GM21381 (cell line): ENCODE results near the gene FAM131A.
"Not testable (repeated sequence)": the region's sequence is repeated elsewhere in the genome, so short reads cannot be mapped to it uniquely, and the experiment has no call there.

ENCODE experiments used
- ATAC-seq: cut with Tn5 transposase; IDR thresholded peaks from one replicate; pipeline ENCODE4 v1.9.1; 2021; ENCODE audit warnings: mild to moderate bottlenecking, moderate library complexity; ENCODE audit not compliant: unreplicated experiment

Gene FAM131A

GRCh38 chr3:184338511-184338945, 1.1 kb downstream of the FAM131A start:
- ATAC-seq = no peak

DNA sequence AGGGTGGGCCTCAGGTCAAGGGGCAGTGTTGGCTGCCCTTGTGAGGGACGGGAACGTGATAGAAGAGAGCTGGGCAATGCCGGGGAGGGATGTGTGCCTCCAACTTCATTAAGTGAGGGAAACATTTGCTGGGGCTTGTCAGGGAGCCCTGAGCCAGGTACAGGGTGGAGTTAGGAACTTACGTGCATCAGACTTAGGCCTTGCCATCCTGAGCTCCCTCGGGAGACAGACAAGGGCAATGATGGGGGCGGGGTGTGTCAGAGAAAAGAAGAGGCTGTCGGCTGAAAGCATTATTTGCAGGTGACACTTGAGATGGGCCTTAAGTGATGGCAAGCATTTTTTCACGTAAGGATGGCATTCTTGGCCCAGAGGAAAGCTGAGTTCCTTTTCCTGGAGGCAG, 1.6 kb downstream of the FAM131A start:
- ATAC-seq = no peak

DNA sequence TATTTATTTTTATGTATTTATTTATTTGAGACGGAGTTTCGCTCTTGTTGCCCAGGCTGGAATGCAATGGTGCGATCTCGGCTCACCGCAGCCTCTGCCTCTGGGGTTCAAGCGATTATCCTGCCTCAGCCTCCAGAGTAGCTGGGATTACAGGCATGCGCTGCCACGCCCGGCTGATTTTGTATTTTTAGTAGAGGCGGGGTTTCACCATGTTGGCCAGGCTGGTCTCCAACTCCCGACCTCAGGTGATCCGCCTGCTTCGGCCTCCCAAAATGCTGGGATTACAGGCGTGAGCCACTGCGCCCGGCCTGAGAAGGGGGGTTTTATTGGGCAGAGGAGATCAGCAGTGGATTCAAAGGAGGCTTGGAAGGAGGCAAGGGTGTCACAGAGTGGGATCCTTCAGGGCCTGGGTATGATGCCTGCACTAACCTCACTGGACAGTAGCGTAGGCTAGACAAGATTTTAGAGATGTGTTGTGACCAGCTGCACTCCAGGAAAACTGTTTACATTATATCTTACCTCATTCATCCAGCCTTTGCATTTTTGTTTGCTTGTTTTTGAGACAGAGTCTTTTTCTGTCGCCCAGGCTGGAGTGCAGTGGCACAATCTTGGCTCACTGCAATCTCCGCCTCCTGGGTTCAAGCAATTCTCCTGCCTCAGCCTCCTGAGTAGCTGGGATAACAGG, 2.2 kb downstream of the FAM131A start:
- not testable (repeated sequence) for ATAC-seq

DNA sequence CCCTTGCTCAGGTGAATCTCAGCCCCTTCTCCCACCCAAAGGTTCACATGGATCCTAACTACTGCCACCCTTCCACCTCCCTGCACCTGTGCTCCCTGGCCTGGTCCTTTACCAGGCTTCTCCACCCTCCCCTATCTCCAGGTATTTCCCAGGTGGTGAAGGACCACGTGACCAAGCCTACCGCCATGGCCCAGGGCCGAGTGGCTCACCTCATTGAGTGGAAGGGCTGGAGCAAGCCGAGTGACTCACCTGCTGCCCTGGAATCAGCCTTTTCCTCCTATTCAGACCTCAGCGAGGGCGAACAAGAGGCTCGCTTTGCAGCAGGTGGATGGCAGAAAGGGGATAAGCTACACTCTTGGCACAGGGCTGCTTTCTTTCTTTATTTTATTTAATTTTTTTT, 4.5 kb downstream of the FAM131A start:
- ATAC-seq = no peak

DNA sequence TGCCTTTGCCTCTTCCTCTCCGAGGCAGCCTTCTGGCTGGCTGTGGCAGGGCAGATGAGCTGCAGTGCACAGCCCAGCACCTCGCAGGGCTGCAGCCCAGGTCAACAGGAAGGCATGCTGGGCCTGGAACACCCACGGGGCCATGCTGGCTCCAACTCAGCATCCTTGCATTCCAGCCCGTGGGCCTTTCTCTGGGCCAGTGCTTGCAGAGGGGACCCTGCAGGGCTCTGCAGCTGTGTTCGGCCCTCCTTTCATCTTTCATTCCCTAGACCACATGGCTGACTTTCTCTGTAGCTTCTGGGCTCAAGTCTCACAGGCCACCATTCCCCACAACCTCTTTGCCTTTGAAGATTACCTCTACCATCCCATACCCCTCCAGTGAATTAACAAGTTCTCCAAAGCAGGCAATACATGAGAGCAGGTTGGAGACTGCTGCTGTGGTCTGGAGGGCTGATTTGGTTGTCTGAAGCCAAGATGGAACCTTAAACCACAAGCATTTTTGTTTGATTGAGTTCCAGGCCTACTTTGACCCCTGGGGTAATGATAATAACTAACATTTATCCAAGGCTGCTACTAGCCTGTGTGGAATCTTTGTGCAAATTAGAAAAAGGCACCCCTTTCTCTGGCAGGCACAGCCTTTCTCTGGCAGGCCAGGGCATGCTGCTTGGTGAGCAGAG, 5.9 kb downstream of the FAM131A start:
- no peak for ATAC-seq

DNA sequence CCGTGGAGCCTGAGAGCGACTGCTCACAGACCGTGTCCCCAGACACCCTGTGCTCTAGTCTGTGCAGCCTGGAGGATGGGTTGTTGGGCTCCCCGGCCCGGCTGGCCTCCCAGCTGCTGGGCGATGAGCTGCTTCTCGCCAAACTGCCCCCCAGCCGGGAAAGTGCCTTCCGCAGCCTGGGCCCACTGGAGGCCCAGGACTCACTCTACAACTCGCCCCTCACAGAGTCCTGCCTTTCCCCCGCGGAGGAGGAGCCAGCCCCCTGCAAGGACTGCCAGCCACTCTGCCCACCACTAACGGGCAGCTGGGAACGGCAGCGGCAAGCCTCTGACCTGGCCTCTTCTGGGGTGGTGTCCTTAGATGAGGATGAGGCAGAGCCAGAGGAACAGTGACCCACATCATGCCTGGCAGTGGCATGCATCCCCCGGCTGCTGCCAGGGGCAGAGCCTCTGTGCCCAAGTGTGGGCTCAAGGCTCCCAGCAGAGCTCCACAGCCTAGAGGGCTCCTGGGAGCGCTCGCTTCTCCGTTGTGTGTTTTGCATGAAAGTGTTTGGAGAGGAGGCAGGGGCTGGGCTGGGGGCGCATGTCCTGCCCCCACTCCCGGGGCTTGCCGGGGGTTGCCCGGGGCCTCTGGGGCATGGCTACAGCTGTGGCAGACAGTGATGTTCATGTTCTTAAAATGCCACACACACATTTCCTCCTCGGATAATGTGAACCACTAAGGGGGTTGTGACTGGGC, 7.3 kb downstream of the FAM131A start:
- ATAC-seq = no peak

GRCh38 chr3:184345317-184346144, 8.1 kb downstream of the FAM131A start:
- ATAC-seq = no peak

DNA sequence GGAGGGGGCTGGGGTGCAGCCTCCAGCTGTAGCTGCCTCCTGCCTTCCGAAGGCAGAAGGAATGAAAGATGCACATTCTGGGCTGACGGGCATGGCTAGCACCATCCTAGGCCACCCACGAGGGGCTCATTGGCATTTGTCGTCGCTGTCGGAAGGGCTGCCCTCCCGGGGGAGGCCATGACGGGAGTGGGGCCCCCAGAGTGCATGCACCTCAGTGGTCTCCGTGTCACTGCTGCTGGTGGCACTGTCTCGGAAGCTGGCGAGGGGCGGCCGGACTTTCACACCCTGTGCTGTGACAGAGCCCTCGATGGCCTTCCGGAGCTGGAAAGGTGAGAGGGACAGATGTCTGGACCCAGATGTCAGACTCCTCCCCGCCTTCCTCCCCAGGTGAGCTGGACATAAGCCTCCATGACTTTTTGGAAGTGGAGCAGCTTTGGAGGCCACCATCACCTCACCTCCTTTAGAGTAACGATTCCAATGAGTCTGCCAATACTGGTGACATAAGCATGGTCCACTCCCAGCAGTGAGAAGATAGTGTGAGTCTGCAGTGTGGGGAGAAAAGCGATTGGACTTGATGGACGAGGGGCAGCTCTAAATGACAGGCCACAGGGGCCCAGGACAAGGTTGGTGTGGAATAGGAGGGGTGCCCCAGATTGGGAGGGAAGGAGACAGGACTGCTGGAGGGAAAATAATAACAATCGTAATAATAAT, 9.2 kb downstream of the FAM131A start:
- no peak for ATAC-seq

- ATAC-seq = no peak
Measured at GRCh38 chr3:184347321-184348056, 10.1 kb downstream of the FAM131A start.

- ATAC-seq = no peak
Measured at GRCh38 chr3:184348057-184348382, 10.6 kb downstream of the FAM131A start.

GRCh38 chr3:184349563-184350470, 12.4 kb downstream of the FAM131A start:
- no peak for ATAC-seq

DNA sequence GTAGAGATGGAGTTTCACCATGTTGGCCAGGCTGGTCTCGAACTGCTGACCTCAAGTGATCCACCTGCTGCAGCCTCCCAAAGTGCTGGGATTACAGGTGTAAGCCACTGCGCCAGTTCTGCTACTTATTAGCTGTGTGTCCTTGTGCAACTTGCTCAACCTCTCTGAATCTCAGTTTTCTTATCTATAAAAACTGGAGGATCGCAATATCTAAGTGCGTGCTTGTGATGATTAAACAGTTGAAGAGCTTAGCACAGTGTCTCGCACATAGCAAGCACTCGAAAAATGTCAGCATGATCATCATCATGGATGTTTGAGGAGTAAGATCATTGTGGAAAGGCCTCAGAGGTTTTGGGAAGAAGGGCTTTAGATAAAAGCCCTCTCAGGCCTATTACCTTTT, 13.2 kb downstream of the FAM131A start:
- ATAC-seq = no peak

DNA sequence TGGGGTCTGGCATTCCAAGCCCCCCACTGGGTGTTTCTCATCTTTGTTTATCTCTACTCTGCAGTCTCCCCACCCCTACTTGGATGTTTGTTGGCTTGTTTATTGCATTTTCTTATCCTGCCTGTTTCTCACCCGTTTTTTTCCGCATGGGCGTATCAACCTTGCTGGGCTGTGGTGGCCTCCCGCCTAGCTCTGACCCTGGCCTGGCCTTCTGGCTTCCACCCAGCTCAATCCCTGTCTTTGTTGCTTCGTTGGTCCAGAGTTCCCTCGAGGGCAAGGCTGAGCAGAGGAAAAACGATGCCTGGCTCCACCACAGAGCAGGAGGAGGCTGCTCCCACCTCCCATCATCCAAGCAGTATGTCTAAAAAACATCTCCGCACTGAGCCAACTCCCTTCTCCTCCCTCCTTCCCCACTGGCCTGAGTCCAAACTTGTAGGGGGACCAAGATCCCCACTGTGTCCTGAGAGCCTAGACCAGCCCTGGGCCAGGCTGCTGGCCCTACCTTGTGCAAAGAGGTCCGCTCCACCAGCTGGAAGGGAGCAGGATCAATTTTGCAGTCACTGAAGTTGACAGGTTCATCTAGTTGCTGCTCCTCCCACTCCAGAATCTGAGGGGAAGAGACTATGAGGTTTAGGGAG, 14.2 kb downstream of the FAM131A start:
- ATAC-seq = no peak

DNA sequence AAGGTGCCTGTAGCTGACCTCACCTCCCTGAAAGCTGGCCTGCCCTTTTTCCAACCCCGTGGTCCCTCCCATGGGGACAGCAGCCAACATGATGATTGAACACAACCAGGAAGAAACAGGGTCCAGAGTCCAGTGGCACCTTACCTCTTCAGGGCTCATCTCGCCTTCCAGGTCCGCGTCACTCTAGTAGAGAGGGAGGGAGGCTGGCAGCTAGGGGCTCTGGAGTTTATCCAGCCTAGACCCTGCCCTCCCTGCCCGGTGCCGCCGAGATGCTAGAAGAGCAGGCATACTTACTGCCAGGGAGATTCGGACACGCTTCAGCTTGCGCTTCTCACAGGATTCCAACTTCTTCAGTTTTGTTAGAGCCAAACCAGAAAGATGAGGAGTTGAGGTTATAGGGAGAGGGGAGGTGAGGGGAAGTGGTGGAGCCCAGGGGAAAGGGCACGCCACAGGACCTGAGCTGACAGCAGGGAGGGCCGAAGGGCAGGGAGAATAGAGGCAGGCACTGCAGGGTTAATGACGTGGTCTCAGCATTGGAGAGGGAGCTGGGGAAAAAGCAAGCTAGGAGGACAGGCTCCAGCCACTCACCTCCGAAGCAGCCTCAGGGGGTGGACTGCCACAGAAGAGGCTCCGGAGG, 14.9 kb downstream of the FAM131A start:
- ATAC-seq = no peak

GRCh38 chr3:184352897-184353545, 15.6 kb downstream of the FAM131A start:
- ATAC-seq = no peak

GRCh38 chr3:184353546-184353941, 16.1 kb downstream of the FAM131A start:
- no peak for ATAC-seq

- ATAC-seq = no peak
Measured at GRCh38 chr3:184354121-184354728, 16.8 kb downstream of the FAM131A start.
